IMR-90 (cell line): ENCODE data around the gene TMEM63C. TPM values are rescaled to one million over a fixed set of nuclear protein-coding genes. Genes with fewer than 3 reads are reported as not detected.

Source experiments
- ATAC-seq: fragments of 200-7000 bp; cut with Tn5 transposase; 2 replicates; pipeline ENCODE4 v1.9.1; 2020; ENCODE audit warnings: low read depth, mild to moderate bottlenecking, moderate library complexity
- BruUV-seq: library from RNA; stranded (reverse); fragments of 400-500 nt; replicated peaks from 2 replicates; lab custom pipeline; 2021; lab: Mats Ljungman, UMichigan
- CTCF ChIA-PET: fragments of 300-600 bp; formaldehyde crosslinking; extraction: SDS; loops from one replicate; lab custom pipeline; 2021; ENCODE audit warnings: antibody characterized with exemption; lab: Yijun Ruan, JAX
- POLR2A ChIA-PET: fragments of 300-600 bp; sonication (Branson Sonifier 250); formaldehyde crosslinking; loops from one replicate; lab custom pipeline; 2022; ENCODE audit warnings: antibody characterized with exemption; ENCODE audit not compliant: unreplicated experiment; lab: Charles Lee
- DNase-seq: peaks from one replicate; pipeline ENCODE4 v3.0.0; 2013
- H2AFZ ChIP-seq: replicated peaks from 2 replicates; pipeline ENCODE3; 2013; ENCODE audit warnings: low read length, mild to moderate bottlenecking; ENCODE audit not compliant: poor library complexity
- H2AK5ac ChIP-seq: 2 replicates; pipeline ENCODE4 v1.6.1; 2013; ENCODE audit warnings: low read depth, low read length, inconsistent platforms
- H2AK9ac ChIP-seq: replicated peaks from 2 replicates; pipeline ENCODE3; 2013; ENCODE audit warnings: mild to moderate bottlenecking, low read depth, low read length, moderate library complexity; ENCODE audit not compliant: poor library complexity
- H2BK120ac ChIP-seq: 2 replicates; pipeline ENCODE4 v1.6.1; 2013; ENCODE audit warnings: low read depth, low read length, inconsistent platforms
- H2BK15ac ChIP-seq: 3 replicates; pipeline ENCODE4 v1.6.1; 2013; ENCODE audit warnings: low read depth, low read length, inconsistent platforms
- H2BK20ac ChIP-seq: 2 replicates; pipeline ENCODE4 v1.6.1; 2013; ENCODE audit warnings: low read depth, mild to moderate bottlenecking, inconsistent platforms, low read length, moderate library complexity
- H2BK5ac ChIP-seq: 2 replicates; pipeline ENCODE4 v1.6.1; 2013; ENCODE audit warnings: mild to moderate bottlenecking, low read depth, low read length, inconsistent platforms; ENCODE audit not compliant: poor library complexity, severe bottlenecking
- H3K14ac ChIP-seq: replicated peaks from 2 replicates; pipeline ENCODE4 v1.6.1; 2013; ENCODE audit warnings: low read depth, low read length, inconsistent platforms
- H3K18ac ChIP-seq: 2 replicates; pipeline ENCODE4 v1.6.1; 2013; ENCODE audit warnings: low read depth, low read length, control low read depth
- H3K23ac ChIP-seq: 2 replicates; pipeline ENCODE4 v1.6.1; 2013; ENCODE audit warnings: low read depth, low read length, inconsistent platforms
- H3K27ac ChIP-seq: 2 replicates; pipeline ENCODE4 v1.5.1; 2013; ENCODE audit warnings: mild to moderate bottlenecking, control low read depth, low read length; ENCODE audit not compliant: insufficient read depth
- H3K27me3 ChIP-seq: 2 replicates; pipeline ENCODE4 v1.6.1; 2013; ENCODE audit warnings: low read length; ENCODE audit not compliant: control insufficient read depth, insufficient read depth
- H3K36me3 ChIP-seq: 2 replicates; pipeline ENCODE4 v1.6.1; 2013; ENCODE audit warnings: low read length, mixed read lengths; ENCODE audit not compliant: control insufficient read depth, insufficient read depth
- H3K4ac ChIP-seq: 2 replicates; pipeline ENCODE4 v1.6.1; 2013; ENCODE audit warnings: low read depth, low read length, inconsistent platforms
- H3K4me1 ChIP-seq: 2 replicates; pipeline ENCODE4 v1.6.1; 2013; ENCODE audit warnings: low read length, mixed read lengths; ENCODE audit not compliant: control insufficient read depth, insufficient read depth
- H3K4me2 ChIP-seq: 2 replicates; pipeline ENCODE4 v1.6.1; 2013; ENCODE audit warnings: low read depth, mild to moderate bottlenecking, control low read depth, low read length, moderate library complexity
- H3K4me3 ChIP-seq: 2 replicates; pipeline ENCODE4 v1.5.1; 2013; ENCODE audit warnings: low read depth, mild to moderate bottlenecking, control low read depth, low read length, moderate library complexity; ENCODE audit not compliant: insufficient read depth
- H3K56ac ChIP-seq: 2 replicates; pipeline ENCODE4 v1.6.1; 2013; ENCODE audit warnings: low read length, inconsistent platforms; ENCODE audit not compliant: insufficient read depth; ENCODE audit errors: extremely low read depth
- H3K79me1 ChIP-seq, 2 experiments: 2 replicates each; pipeline ENCODE4 v1.6.1; 2013; ENCODE audit warnings: low read length in 2 of 2, inconsistent platforms in 1 of 2, low read depth in 1 of 2
- H3K9ac ChIP-seq: 2 replicates; pipeline ENCODE4 v1.6.1; 2013; ENCODE audit warnings: low read depth, low read length, control low read depth
- H3K9me1 ChIP-seq: 2 replicates; pipeline ENCODE4 v1.6.1; 2013; ENCODE audit warnings: low read length, inconsistent platforms; ENCODE audit not compliant: insufficient read depth
- H3K9me3 ChIP-seq: 2 replicates; pipeline ENCODE4 v1.6.1; 2013; ENCODE audit warnings: low read length; ENCODE audit not compliant: control insufficient read depth, insufficient read depth
- H4K20me1 ChIP-seq: 2 replicates; pipeline ENCODE4 v1.6.1; 2013; ENCODE audit warnings: low read length, inconsistent platforms; ENCODE audit not compliant: insufficient read depth
- H4K5ac ChIP-seq: 2 replicates; pipeline ENCODE4 v1.6.1; 2013; ENCODE audit warnings: mild to moderate bottlenecking, low read depth, low read length, control low read depth
- H4K8ac ChIP-seq, 2 experiments: 2 replicates each; pipeline ENCODE4 v1.6.1; 2013; ENCODE audit warnings: low read depth in 2 of 2, low read length in 2 of 2, control low read depth in 1 of 2, inconsistent platforms in 1 of 2
- H4K91ac ChIP-seq: 2 replicates; pipeline ENCODE4 v1.6.1; 2013; ENCODE audit warnings: low read depth, low read length, inconsistent platforms; ENCODE audit not compliant: insufficient read depth
- BHLHE40 ChIP-seq: fragments of 150-350 bp; IDR thresholded peaks from 2 replicates; pipeline ENCODE4 v1.6.1; 2016; ENCODE audit warnings: mild to moderate bottlenecking, low read depth, low read length
- CEBPB ChIP-seq: IDR thresholded peaks from 2 replicates; pipeline ENCODE4 v1.6.1; 2012; ENCODE audit warnings: low read depth, low read length, improper control_type of control experiment
- CHD1 ChIP-seq: IDR thresholded peaks from 2 replicates; pipeline ENCODE4 v1.6.1; 2012; ENCODE audit warnings: low read depth, low read length, improper control_type of control experiment
- FOS ChIP-seq: fragments of 150-350 bp; IDR thresholded peaks from 2 replicates; pipeline ENCODE4 v1.6.1; 2016; ENCODE audit warnings: low read depth, low read length
- MAFK ChIP-seq: IDR thresholded peaks from 2 replicates; pipeline ENCODE4 v1.6.1; 2012; ENCODE audit warnings: low read depth, low read length, improper control_type of control experiment
- MAZ ChIP-seq: IDR thresholded peaks from 2 replicates; pipeline ENCODE4 v1.6.1; 2012; ENCODE audit warnings: low read depth, mild to moderate bottlenecking, low read length, improper control_type of control experiment, moderate library complexity, borderline replicate concordance
- MXI1 ChIP-seq: IDR thresholded peaks from 2 replicates; pipeline ENCODE4 v1.6.1; 2012; ENCODE audit warnings: low read depth, mild to moderate bottlenecking, low read length, moderate library complexity, borderline replicate concordance
- NFE2L2 ChIP-seq: fragments of 150-350 bp; IDR thresholded peaks from 2 replicates; pipeline ENCODE4 v1.6.1; 2016; ENCODE audit warnings: low read depth, mild to moderate bottlenecking, low read length
- POLR2A ChIP-seq: IDR thresholded peaks from 2 replicates; pipeline ENCODE4 v1.6.1; 2012; ENCODE audit warnings: mild to moderate bottlenecking, low read depth, low read length
- RAD21 ChIP-seq: IDR thresholded peaks from 2 replicates; pipeline ENCODE4 v1.6.1; 2012; ENCODE audit warnings: low read length, improper control_type of control experiment
- RCOR1 ChIP-seq: IDR thresholded peaks from 2 replicates; pipeline ENCODE4 v1.6.1; 2012; ENCODE audit warnings: mild to moderate bottlenecking, low read length, improper control_type of control experiment; ENCODE audit not compliant: insufficient replicate concordance
- RFX5 ChIP-seq: IDR thresholded peaks from 2 replicates; pipeline ENCODE4 v1.8.0; 2012; ENCODE audit warnings: low read depth, mild to moderate bottlenecking, low read length, moderate library complexity
- SMC3 ChIP-seq: fragments of 150-350 bp; IDR thresholded peaks from 2 replicates; pipeline ENCODE4 v1.6.1; 2016; ENCODE audit warnings: low read depth, mild to moderate bottlenecking, antibody characterized with exemption, low read length, moderate library complexity
- WGBS, 2 experiments: methylation state at CpG; one replicate each; pipeline versions ENCODE4 v1.1.5 to v1.1.7; 2013; ENCODE audit warnings: missing lambda C conversion rate in 2 of 2; ENCODE audit not compliant: insufficient read length in 1 of 2; ENCODE audit errors: extremely low coverage in 2 of 2; 5-methylcytosine and 5-hydroxymethylcytosine counted together
- dilution Hi-C: fragments of 300-500 bp; cut with HindIII; formaldehyde crosslinking; loops from one replicate; pipeline ENCODE4 v1.14.3; 2018; ENCODE audit warnings: low sequenced_read_pairs; ENCODE audit not compliant: unreplicated experiment
- in situ Hi-C: fragments of 300-500 bp; cut with MboI; formaldehyde crosslinking; loops from 3 replicates; pipeline ENCODE4 v1.14.3; 2019; ENCODE audit warnings: low sequenced_read_pairs, inconsistent platforms, mixed read lengths
- intact Hi-C: fragments of 100-400 bp; cut with micrococcal nuclease; formaldehyde crosslinking; loops from 2 replicates; pipeline ENCODE4 v1.10.0; 2022
- polyA plus RNA-seq, 3 experiments: library from polyadenylated mRNA; depleted of rRNA; stranded (reverse); fragments of >200 nt; gene quantifications; 2 replicates each; pipeline ENCODE4 v1.2.3, GENCODE V29; 2012; ENCODE audit warnings: low replicate concordance in 1 of 3
- total RNA-seq: library from RNA; depleted of rRNA; stranded (reverse); fragments of >200 nt; gene quantifications from 2 replicates; pipeline ENCODE4 v1.2.3, GENCODE V29; 2012
- TF ChIP-seq, protein P1 (sequence below): fragments of 150-350 bp; IDR thresholded peaks from 2 replicates; pipeline ENCODE4 v1.6.1; 2016; ENCODE audit warnings: low read depth, mild to moderate bottlenecking, low read length, moderate library complexity, borderline replicate concordance
- TF ChIP-seq, protein P2 (sequence below): fragments of 150-350 bp; IDR thresholded peaks from 2 replicates; pipeline ENCODE4 v1.6.1; 2017; ENCODE audit warnings: mild to moderate bottlenecking, antibody characterized with exemption, low read length, low read depth
- TF ChIP-seq, protein P3 (sequence below): conservative IDR thresholded peaks from 2 replicates; pipeline ENCODE4 v1.5.1; 2012; ENCODE audit warnings: mild to moderate bottlenecking, low read depth, low read length, improper control_type of control experiment

TMEM63C gene
- total and polyA plus RNA-seq, 2 of the 4 experiments (the other 2 are of a cell fraction): under 0.01 TPM; not detected in 1

DNA sequence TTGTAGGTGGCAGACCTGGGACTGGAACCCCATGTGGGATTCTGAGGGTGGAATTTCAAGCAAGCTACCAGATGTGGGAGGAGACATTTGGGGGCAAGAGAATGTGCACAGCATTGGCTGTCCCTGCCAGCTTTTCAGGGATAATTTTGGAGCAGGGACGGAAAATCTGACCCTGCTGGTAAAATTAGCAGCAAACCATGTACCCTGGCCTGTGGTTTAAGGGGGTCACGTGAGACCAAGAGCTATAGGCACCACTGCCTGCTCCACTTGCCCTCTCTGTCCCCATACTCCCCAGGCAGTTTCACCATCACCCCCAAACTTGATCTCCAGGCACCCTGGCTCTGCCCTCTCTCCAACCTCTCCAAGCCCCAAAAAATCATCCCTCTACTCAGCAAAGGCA, 26.5 kb upstream of the TMEM63C start:
- Histone ChIP-seq H2AK9ac (no peak overlapping the region), H4K8ac (no peak overlapping the region), H2AK5ac (no peak overlapping the region), H3K56ac (no peak overlapping the region), H2BK120ac (no peak overlapping the region), H2BK15ac (no peak overlapping the region), H3K79me1 (no peaks in the 10 kb centered on the region), H3K4me3 (no peak overlapping the region), H3K9me3 (no peaks in the 10 kb centered on the region), H2AFZ (no peak overlapping the region), H3K27me3 (peaks cover 25% of the 10 kb centered on the region), H4K5ac (no peak overlapping the region), H3K9ac (no peak overlapping the region), H2BK20ac (no peak overlapping the region), H3K4me1 (peaks cover 6% of the 10 kb centered on the region; the same call in 1 of the 2 replicates), H3K18ac (no peak overlapping the region), H3K4ac (no peak overlapping the region), H2BK5ac (no peak overlapping the region), H3K27ac (no peak overlapping the region), H4K91ac (no peak overlapping the region), H3K14ac (no peak overlapping the region), H3K4me2 (no peak overlapping the region), H3K23ac (no peak overlapping the region), H3K36me3 (no peaks in the 10 kb centered on the region), H4K20me1 (peaks cover 4% of the 10 kb centered on the region), H3K9me1 (0 out of 2 replicates have a peak, but pooled peaks cover 5% of the 10 kb centered on the region)
- ATAC-seq: no peak
- DNase-seq: no peak
- ChIA-PET CTCF (interaction anchor here (1.1 kb wide), 1 partner anchor 161 kb away, joined by 3 read pairs; no protein-coding TSS in a partner anchor), POLR2A (no interaction called here)
- no TSS peak for BruUV-seq
- WGBS, 2 experiments: 0% methylated on average over 1 of the region's 2 CpGs; no CpG with 5 or more reads in 1 of the 2 experiments
- dilution Hi-C loops: no loop called here
- in situ Hi-C loops: no loop called here
- TF ChIP-seq FOS: no peak
- no peak for TF ChIP-seq RCOR1
- TF ChIP-seq MAZ: no peak
- TF ChIP-seq, protein P1, sequence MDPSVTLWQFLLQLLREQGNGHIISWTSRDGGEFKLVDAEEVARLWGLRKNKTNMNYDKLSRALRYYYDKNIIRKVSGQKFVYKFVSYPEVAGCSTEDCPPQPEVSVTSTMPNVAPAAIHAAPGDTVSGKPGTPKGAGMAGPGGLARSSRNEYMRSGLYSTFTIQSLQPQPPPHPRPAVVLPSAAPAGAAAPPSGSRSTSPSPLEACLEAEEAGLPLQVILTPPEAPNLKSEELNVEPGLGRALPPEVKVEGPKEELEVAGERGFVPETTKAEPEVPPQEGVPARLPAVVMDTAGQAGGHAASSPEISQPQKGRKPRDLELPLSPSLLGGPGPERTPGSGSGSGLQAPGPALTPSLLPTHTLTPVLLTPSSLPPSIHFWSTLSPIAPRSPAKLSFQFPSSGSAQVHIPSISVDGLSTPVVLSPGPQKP: no peak
- no peak for TF ChIP-seq SMC3
- TF ChIP-seq MXI1: no peak
- TF ChIP-seq CEBPB: no peak
- TF ChIP-seq, protein P2, sequence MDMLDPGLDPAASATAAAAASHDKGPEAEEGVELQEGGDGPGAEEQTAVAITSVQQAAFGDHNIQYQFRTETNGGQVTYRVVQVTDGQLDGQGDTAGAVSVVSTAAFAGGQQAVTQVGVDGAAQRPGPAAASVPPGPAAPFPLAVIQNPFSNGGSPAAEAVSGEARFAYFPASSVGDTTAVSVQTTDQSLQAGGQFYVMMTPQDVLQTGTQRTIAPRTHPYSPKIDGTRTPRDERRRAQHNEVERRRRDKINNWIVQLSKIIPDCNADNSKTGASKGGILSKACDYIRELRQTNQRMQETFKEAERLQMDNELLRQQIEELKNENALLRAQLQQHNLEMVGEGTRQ: no peak
- no peak for TF ChIP-seq RFX5
- TF ChIP-seq CHD1: no peak
- no peak for TF ChIP-seq RAD21
- TF ChIP-seq NFE2L2: no peak
- TF ChIP-seq POLR2A: no peak
- no peak for TF ChIP-seq BHLHE40
- no peak for TF ChIP-seq MAFK
- TF ChIP-seq, protein P3, sequence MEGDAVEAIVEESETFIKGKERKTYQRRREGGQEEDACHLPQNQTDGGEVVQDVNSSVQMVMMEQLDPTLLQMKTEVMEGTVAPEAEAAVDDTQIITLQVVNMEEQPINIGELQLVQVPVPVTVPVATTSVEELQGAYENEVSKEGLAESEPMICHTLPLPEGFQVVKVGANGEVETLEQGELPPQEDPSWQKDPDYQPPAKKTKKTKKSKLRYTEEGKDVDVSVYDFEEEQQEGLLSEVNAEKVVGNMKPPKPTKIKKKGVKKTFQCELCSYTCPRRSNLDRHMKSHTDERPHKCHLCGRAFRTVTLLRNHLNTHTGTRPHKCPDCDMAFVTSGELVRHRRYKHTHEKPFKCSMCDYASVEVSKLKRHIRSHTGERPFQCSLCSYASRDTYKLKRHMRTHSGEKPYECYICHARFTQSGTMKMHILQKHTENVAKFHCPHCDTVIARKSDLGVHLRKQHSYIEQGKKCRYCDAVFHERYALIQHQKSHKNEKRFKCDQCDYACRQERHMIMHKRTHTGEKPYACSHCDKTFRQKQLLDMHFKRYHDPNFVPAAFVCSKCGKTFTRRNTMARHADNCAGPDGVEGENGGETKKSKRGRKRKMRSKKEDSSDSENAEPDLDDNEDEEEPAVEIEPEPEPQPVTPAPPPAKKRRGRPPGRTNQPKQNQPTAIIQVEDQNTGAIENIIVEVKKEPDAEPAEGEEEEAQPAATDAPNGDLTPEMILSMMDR: no peak
- intact Hi-C loops: loop anchor here (10.0 kb wide), 1 partner anchor 300 kb away; the partner anchor contains the start of genes AHSA1 and VIPAS39
